HS-27A (cell line): ENCODE measurements around the gene PLA2G5.
"Not testable (repeated sequence)": the region's sequence is repeated elsewhere in the genome, so short reads cannot be mapped to it uniquely, and the experiment has no call there.

Source experiments
- DNase-seq: peaks from one replicate; pipeline ENCODE4 v3.0.0-alpha.2; 2012; ENCODE audit warnings: low read depth, missing footprints

PLA2G5 gene

DNA sequence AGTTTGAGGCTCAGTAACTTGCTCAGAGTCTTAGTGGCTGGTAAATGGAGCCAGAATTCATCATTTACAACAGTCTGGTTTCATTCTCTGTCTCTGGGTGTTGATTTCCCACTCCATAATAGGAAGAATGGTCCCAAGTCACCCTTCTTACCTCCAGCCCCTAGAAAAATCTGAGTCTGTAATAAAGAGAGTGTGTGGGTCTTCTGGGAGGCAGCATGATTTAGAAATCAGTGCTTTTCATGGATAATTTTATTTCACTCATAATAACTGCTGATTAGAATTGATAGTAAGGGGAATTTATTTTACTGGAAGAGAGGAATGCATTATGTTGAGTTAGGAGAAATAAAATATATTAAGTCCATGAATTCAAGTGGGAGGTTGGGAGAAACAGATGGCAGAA lies 47.2 kb downstream of the PLA2G5 start:
- DNase-seq = no peak

GRCh38 chr1:20119347-20119746 lies 49.4 kb downstream of the PLA2G5 start, which contains the start of gene PLA2G2D:
TSS of gene PLA2G2D (minus strand) at chr1:20119536. CDS start at chr1:20119498, 38 bp downstream.
- no peak for DNase-seq

DNA sequence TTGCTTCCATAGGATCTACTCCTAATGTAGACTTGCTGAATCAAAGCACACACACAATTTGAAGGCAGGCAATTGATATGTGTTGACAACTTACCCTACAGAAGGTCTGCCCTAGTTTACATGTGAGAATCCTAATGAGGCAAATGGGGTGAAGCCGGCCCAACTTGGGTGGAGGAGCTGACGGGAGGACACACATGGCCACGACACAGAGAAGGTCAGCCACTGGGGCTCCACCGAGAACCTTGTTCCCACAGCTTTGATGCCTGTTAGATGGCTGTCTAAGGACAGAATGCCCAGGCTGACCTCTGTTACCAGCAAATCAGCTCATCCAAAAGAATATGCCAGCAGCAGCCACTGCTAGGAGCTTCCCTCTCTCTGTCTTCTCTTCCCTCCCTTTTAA lies 50.8 kb downstream of the PLA2G5 start:
- no peak for DNase-seq

- DNase-seq = no peak
These were observed 53.9 kb downstream of the PLA2G5 start for GRCh38 chr1:20123722-20124455.

DNA sequence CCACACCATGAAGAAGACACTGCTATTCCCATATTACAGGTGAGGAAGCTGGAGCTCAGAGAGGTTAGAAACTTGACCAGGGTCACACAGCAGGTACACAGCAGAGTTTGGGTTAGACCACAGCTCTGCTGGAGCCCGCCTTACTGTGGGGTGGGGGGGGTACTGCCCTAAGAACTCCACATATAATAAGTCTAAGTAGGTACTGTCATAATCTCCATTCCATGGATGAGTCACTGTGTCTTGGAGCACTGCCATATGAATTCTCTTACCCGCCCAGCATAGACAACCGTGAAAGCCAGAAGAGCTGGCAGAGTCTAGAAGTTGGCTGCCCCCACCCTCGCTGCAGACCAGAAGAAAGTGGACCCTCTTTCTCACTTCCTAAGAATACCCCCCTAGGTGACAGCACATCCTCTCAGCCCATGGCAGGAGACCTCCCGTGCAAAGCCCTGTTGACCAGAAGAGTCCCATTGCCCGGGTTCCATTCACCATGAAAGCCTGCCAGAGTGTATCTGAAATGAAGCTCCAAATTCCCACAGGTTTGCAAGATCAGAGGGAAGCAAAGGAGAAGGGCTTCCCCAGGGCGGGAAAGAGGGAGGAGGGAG lies 54.6 kb downstream of the PLA2G5 start:
- DNase-seq = peak; percentile 54

DNA sequence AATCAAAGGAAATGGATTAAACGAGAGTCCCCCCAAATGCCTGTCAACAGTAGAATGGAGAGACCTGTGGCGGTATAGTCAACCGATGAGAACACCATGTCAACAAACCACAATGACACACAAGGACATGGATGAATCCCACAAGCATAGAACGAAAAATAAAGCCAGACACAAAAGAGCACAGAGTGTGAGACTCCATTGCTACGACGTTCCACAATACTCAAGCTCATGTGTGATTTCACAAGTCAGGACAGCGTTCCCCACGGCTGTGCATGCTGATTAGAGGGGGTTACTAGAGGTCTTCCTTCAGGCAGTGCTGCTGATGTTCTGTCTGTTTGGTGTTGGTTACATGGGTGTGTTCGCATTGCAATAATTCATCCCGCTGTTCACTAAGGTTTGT lies 55.1 kb downstream of the PLA2G5 start:
- no peak for DNase-seq

GRCh38 chr1:20126041-20126805 lies 56.2 kb downstream of the PLA2G5 start:
- no peak for DNase-seq

- no peak for DNase-seq
These were observed 56.9 kb downstream of the PLA2G5 start for GRCh38 chr1:20126806-20127440.

DNA sequence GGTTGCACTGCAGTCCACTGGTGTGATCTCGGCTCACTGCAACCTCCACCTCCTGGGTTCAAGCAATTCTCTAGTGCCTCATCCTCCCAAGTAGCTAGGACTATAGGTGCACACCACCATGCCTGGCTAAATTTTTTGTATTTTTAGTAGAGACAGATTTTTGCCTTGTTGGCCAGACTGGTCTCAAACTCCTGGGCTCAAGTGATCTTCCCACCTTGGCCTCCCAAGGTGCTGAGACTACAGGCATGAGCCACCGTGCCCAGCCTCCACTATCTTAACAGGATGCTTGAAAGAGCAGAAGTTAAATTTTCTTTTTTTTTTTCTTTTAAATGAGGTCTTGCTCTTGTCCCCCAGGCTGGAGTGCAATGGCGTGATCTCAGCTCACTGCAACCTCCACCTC lies 60.5 kb downstream of the PLA2G5 start:
- not testable (repeated sequence) for DNase-seq

DNA sequence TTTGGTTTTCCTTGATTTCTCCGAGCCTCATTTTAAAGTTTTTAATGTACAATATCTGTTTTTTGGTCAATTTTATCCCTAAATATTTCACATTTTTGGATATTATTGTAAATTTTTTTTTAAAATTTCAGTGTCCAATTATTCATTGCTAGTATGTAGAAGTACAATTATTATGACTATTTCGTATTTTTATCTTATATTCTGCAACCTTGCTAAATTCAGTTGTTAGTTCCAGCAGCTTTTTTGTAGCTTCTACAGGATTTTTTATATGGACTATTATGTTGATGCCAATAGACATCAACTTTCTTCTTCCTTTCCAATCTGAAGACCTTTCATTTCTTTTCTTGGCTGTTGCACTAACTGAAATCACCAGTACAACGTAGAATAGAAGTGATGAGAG lies 65.0 kb downstream of the PLA2G5 start:
- DNase-seq = no peak

GRCh38 chr1:20136249-20136648 lies 66.3 kb downstream of the PLA2G5 start:
- DNase-seq = no peak

DNA sequence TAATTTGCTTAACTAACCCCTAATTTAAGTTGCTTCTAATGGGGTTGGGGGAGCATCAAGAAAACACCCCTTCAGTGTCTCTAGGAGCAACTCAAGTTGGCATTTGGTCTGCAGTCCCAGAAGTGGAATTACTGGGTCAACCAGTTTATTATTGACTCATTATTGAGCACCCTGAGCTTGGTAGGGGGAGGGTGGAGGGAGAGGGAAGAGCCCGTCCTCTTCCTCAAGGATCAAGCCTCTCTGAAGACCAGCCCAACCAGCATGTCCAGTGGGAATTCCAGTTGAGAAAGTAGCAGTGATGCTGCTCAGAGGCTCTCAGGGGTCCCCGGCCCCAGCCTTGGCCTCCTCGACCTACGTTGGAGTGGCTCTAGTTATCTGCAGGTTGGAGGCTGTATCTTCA lies 67.1 kb downstream of the PLA2G5 start:
- DNase-seq = no peak

- no peak for DNase-seq
These were observed 67.6 kb downstream of the PLA2G5 start for GRCh38 chr1:20137604-20138003.

- DNase-seq = no peak
These were observed 68.4 kb downstream of the PLA2G5 start for GRCh38 chr1:20138346-20138745.

DNA sequence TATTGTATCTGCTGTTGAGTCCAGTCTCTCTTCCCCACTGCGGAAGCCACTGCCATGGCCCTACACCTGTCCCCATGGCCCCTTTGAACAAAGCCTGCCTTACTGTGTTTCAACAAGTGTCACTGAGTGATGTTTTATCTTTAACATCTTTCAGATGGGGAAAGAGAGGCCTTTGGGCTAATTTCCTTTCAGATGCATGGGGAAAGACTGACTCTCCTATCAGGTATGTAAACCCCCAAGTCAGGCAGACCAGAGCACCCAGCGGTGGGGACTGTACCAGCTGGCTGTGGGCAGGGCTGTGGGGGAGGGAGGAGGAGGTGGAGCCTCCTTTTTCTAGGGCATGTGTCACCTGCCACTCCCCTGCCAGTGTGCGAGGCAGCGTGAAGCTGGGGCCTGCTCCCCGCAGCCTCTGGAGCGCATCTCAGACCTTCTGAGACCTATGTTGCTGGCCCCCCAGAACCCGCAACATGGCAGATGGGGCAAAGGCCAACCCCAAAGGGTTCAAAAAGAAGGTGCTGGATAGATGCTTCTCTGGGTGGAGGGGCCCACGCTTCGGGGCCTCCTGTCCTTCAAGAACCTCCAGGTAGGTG lies 69.1 kb downstream of the PLA2G5 start, which contains the start of gene PLA2G2F:
PLA2G2F (plus strand) TSS at position 363 of the 590 bp plus-strand sequence; CDS start at position 468, 105 bp downstream.
- no peak for DNase-seq

GRCh38 chr1:20139776-20140612 lies 70.0 kb downstream of the PLA2G5 start:
- no peak for DNase-seq

DNA sequence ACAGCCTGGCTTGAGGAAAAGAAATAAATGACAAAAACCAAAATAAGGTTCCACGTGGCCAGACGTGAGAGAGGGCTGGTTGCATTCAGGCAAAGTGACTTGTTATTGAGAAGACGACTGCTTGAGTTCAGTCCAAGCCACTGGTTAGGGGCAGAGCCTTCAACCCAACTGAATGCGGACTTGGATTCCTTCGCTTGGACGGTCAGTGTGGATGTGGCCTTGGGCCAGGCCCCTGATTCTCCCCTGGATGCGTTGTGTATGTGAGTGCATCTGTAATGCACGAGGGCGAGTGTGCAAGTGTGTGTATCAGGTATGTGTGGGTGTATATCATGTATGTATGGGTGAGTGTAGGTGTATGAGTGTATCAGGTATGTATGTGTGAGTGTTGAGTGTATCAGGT lies 71.0 kb downstream of the PLA2G5 start:
- DNase-seq = no peak

DNA sequence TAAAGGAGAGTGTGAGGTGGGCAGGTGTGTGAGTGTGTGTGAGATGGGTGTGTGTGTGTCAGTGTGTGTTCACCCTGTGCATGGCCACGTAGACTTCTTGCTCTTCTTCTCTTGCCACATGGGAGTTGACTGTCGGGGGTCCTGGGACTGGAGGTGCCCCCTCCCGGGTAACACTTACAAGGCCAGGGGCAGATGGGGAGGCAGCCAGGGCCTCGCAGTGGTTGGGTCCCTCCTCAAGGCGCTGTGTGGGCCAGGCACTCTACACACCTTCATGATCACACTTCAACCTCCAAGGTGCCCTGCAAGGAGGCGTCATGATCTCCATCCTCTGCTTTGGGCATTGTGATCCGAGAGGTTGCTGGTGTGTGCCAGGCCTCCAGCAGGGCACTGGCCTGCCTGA lies 71.5 kb downstream of the PLA2G5 start:
- DNase-seq = no peak
